LHCN-M2 (cell line): ENCODE results near the gene CCL13. TPM values are rescaled to one million over a fixed set of nuclear protein-coding genes. Genes with fewer than 3 reads are reported as not detected.

Experiments
- DNase-seq: peaks from one replicate; pipeline ENCODE4 v3.0.0-alpha.2; 2012; ENCODE audit warnings: low read depth
- total RNA-seq: library from RNA; depleted of rRNA; stranded (reverse); fragments of >200 nt; gene quantifications from 2 replicates; pipeline ENCODE4 v1.2.3, GENCODE V29; 2014

Gene CCL13
- total RNA-seq, 1 experiment from 2014 or later: not detected

DNA sequence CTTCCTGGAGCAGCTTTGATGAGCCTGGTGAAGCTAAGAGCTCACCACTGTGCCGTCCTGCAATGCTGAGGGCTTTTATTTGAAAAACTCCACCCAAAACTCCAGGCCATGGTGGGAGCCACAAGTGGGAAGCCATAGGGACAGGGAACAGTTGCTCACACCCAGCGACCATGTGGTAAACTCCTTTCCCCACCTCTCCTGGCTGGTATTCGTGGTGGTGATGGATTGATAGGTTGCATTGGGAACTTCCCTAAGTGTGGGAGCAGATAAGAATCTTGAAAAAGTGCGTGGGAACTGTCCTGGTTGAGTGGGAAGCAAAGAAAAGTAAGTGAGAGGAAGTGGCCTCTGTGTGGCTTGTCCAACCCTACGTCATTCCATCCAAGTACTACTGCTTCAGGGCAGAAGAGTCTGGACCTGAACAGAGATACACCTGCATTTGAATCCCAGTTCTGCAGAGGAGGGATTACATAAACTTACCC, 6.9 kb downstream of the CCL13 start, which contains the start of gene CCL1:
Gene CCL1 (minus strand): TSS at position 51 of the 479 bp plus-strand sequence. CDS start 72 bp downstream, outside the sequence.
- no peak for DNase-seq

DNA sequence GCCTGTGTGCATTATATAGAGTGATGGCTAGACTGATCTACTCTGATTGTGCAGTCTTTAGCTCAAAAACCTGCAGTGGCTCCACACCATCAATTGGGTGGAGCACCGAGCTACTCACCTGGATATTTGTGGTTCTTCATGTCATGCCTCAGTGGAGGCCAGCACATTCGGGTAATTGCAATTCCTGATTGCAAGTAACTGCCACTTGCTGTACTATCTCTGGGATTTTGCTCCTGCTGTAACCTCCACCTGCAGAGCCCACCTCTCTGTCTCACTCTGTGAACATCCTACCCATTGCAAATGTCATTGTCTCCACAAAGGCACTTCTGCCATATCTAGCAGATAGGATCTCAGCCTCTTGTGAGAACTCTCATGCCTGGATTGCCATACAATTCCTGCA, 8.5 kb downstream of the CCL13 start:
- DNase-seq: no peak

DNA sequence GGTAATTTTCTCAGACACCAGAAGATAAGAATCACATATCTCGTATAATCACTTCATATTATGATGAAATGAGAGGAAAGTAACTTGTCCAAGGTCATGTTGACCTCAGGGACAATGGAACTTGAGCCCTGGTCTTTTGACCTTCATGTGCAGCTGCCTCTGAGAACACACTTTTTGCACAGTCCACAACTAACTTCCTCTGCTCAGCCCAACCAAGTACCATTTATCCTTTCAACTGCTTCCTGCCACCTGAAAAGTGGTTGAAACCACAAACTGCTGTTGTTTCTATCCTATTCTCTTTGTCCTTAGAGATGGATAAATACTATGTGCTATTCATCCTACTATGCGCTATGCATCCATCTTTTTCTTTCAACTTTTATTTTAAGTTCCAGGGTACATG, 9.1 kb downstream of the CCL13 start:
- DNase-seq: no peak

DNA sequence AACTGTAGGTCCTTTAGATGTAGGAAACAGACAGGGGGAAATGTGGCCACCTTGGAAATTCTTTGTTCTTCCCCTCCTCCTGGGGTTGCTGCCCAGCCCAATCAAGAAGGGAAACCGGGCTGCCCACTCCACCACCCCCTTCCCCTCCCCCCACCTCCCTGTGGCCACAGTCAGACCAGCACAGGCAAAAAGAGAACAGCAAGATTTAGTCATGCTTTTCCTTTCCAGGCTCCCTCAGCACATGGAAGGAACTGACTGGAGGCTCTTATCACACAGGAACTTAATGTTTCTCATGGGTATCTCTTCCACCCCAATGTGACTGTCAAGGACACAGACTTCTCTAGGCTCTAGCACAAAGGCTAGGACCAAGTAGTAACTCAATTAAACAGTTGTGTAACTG, 9.7 kb downstream of the CCL13 start:
- DNase-seq: no peak

DNA sequence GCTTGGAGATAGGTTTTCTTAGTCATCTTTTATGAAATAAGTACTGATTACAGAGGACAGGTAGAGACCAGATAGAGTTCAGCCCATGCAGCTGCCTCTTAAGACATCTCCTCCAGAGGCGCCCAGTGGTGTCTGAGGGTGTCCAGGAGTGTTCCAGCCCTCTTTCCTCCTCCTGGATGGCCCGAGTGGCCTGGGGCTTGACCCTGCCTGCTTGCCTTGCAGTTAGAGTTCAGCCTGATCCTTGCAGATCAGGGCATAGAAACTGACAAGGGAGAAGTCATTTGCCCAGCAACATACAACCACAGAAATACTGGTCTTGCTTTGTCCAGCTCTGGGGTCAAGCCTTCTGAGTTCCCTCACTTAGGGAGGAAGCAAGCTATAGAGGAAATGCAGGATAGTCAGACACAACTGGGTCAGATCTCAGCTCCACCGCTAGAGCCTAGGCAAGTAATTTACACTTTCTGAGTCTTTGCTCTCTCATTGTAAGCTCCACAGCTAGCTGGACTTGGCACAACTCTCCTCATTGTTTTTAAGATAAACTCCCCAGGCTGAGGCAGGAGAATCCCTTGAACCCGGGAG, 10.3 kb downstream of the CCL13 start:
- DNase-seq: no peak

DNA sequence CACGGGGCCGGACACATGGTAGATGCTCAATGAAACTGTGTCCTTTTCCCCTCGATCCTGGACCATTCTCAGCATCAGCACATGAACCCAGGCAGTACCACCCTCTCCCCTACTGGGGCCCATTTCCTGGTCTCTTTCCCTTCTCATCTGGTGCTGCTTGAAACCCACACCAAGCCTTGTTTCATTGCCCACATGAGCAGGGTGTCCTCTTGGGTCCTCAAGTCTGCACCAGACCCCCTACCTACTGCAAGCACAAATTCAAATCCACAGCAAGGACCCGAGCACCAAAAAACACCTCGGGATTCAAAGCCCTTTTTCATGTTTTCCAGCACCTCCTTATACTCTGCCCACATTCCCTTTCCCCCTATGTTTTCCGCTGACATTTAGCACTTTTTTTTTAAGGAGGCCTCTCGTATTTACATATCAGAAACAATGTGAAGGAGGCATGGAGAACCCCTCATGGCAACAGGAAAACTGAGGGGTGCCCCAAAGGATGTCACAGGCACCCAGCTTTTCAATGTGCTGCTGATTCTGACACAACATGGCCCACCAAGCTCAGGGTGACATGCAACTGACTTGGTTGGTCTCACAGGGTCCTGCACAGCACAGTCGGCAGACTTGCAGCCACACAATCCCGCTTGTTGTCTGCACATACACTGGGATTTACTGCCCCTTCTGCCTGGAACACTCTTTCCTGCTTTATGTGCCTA, 11.4 kb downstream of the CCL13 start:
- DNase-seq: no peak

DNA sequence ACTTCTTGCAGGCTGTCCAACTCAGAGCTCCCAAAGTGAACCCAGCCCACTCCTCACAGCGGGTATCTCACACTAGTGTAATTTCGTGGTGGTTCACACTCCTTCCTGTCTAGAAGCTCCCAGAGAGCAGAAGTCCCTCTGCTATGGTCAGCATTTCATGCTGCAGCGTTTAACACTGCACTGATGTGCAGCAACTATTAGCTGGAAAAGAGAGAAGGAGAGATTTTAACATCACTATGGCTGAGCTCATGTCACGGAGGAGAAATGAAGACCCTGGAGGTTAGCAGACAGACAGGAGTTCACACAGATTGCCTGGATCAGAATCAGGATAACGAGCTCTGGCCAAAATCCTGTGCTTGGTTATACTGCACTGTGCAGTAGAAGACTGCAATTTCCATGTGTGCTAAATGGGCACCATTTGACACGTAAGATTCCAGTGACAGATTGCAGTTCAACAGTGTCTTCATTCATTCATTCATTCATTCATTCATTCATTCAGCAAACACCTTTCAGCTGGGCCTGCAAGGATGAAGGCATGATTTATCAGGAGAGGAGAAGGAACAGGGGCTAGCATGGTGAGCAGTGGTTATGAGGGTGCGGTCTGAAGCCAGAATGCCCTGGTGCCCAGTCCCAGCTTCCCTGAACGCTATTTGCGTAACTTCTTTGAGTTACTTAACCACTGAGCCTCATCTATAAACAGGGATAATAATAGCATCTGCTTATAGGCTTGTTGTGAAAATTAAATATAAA, 12.1 kb downstream of the CCL13 start:
- DNase-seq: no peak

DNA sequence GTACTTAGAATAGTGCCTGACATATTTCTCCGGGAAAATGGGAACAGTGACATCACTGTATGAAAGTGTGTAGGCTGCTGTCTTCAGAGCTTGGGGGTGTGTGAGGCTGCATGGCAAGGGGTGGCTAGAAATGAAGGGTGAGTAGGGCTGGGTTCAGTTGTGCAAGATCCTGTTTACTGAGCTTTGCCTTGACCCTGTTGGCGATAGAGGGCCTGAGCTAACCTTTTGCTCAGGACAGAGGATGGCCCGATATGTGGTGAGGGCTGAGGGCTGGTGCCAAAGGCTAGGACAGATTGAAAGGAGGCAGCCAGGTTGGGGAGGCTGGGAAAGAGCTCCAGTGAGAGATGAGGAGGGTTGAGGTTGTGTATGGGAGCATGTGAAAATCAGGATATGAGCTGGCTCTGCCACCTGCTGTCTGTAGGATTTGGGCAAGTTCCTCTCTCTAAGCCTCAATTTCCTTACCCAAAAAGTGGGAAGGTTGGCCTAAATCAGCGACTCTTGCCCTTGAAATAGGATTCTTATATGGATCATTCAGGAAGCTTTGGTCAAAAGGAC, 12.7 kb downstream of the CCL13 start:
- no peak for DNase-seq

DNA sequence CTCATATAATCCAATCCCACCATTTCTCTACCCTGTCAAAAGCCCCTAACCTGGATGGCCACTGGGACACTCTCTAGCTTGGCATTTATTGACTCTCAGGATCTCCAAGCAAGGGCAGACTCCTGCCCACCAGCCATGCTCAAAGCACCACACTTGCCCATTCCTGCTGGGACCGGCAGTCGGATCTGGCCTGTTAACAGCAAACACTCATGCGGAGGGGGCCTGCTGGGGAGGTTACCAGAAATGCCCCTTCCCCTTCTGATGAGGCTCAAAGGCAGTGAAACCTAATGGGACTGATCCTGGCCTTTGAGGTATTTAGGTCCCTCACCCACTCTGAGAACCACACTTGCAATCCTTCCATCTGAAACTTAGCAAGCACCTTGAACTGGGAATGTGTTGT, 13.3 kb downstream of the CCL13 start:
- DNase-seq: no peak

DNA sequence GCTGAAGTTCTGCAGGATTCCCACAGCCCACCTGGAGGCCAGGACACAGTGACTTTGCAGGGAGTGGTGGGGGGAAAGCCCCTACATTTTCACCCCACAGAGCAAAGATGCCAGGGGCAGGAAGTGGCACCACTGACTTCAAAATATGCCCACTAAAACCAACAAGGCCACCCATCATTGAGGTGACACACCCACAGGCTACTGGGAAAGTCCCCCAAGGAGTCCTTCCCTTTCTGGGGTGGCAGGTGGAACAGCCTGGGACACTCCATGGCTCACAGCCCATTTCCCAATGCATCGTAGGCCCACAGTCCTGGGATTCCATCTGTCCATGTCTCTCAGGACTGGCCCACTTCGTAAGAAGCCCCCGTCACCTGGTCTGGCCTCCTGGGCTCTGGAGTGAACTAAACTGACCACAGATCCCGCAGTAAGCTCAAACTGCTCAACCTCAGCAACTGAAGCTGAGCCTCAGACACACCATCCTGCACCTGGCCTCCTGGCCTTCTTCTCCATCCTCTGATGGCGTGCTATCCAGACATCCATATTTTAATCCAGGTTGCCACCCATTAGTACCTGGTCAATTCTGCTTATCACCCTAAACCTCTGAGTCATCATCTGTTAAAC, 14.2 kb downstream of the CCL13 start:
- DNase-seq: no peak

DNA sequence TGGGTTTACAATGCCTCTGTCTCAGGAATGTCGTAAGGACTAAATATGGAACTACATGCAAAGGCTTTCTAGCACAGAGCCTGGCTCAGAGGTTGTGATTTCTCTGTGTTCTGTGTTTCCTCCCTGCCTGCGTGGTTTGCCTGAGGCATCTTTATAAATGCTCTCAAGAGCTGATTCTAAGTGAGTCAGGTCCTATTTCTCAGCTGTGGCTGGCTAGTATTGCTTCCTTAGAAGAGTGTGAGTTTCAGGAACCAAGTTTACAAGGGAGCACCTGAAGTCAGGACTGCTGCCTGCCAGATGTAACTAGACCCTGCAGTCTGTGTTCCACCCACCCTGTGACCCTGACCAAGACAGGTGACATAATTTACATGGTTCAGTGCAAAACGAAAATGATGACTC, 14.7 kb downstream of the CCL13 start:
- DNase-seq: no peak

DNA sequence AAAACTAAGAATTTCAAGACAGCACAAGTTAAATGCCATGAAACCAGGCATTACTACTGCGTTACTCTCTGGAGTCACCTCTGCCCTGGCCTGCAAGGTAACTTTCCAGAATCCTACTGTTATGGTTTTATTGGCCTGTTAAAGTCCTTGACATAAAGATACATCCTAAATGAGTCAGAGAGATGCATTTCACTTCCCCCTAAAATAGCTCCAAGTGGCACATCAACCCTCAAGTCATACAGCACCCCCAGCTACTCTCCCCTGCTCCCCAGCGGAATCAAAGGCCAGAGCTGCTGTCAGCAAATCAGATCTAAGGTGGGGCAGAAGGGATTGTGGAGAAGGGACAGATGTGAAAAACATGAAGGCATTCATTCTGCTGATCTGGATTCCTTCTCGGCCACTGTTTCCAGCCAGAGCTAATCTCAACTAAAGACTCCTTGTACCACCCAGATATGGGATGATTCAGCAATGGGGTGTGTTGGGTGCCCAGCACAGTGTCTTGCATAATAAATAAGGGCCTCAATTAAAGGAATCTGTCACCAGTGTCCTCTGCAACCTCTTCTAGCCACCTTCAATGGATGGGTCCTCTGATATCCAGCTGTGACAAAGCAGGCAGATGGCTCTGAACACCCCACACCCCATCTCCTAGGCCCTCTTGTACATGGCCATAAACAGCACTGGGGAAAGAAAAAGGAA, 15.3 kb downstream of the CCL13 start:
- no peak for DNase-seq

DNA sequence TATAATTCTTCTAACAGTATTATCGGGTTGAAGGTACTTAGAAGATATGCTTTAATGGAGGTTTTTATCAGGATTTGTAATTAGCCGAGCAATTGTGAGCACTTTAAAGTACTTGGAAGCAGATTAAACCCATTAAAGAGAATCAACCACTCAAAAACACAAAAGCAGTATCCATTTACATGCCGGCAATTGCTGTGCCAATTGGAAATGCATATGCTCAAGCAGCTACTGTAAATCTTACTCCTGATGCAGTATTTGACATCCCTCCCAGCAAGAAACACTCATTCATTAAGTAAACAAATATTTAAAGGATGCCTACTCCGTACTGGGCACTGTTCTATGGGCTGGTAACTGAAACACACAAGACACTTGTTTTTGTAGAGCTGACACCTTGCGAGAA, 18.2 kb downstream of the CCL13 start:
- no peak for DNase-seq

DNA sequence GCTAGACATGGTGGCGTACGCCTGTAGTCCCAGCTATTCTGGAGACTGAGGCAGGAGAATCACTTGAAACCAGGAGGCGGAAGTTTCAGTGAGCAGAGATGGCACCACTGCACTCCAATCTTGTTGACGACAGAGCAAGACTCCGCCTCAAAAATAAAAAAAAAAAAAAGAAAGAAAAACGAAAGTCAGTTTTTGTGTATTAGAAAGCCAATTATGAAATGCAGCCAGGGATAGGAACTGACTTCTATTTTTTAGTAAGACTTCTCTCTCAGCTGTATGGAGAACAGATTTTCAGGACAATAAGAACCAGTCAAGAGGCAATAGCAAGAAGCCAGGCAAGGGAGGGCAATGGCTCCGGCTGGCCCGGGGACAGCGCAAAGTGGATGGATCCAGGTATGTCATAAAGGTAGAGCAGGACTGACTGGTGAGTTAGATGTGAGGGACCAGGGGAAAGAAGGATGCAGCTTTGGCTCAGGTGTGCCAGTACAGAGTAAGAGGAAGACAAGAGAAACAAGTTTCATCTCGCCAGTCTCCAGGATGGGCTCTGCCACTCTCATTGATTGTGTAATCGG, 19.2 kb downstream of the CCL13 start:
- no peak for DNase-seq

DNA sequence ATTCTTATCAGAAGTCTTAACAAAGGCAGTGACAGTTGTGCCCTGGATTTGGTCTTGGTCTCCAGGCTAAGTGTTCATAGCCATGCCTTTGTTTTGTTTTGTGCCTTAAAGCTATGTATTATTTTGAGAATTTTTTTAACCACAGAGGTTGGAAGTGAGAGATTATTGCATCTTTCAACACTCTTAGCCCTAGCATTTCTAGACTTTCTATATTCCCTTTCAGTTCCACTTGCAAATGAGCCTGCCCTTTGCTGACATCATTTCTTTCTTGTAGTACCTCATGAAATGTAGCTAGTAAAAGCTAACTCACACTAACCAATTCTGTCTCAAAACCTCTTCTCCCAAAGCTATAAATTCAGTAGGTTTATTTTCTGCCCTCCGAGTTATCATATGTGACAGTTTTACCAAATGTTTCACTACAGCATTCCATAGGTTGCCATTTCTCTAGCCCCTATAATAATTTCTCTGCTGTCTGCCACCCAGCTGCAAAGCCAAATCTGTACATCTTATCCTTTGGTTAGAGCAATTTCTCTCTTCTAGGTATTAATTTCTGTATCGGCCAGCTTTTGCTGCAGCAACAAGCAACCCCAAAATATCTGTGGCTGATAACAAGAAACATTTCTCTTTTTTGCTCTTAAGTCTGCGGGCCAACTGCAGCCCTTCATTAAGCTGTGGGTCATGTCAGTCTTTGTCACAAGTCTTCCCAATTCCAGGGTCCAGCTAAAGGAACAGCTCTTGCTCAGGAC, 21.0 kb downstream of the CCL13 start:
- DNase-seq: no peak

DNA sequence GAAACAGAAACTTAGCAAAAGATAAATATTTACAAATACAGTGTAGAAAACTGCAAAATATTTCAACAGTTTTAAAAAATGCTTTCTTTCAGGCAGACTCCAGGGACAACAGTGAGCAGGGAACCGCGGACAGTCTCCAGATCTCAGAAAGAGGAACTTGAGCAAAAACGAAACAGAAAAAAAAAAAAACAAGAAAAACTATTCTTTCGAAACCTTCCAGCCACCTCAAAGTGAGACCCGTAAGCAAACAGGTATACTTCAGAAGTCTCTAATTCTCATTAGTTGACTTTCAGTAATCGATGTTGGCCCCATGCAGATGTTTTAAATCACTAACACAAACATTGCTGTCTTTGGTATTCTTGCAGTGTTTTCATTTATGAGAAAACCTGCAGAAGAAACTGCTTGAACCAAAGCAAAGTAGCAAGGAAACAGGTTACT, 22.4 kb downstream of the CCL13 start:
- DNase-seq: no peak

DNA sequence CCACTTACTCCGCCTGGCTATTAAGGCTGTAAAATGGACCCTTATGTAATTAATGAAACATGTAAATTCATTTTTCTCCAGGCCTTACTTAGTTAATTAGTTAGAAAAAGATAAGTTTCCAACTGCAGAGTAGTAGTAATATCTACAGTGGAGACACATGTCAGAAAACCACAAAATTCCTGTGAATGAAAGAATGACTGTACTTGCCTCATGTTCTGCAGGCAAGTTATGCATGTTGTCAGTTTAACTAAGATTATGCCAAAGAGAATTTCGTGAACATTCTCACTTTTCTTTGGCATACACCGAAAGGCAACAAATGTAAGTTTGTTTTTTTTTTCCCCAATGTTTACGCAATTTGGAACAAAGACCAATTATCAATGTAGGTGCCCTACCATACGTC, 23.6 kb downstream of the CCL13 start:
- peak; percentile 10 for DNase-seq

DNA sequence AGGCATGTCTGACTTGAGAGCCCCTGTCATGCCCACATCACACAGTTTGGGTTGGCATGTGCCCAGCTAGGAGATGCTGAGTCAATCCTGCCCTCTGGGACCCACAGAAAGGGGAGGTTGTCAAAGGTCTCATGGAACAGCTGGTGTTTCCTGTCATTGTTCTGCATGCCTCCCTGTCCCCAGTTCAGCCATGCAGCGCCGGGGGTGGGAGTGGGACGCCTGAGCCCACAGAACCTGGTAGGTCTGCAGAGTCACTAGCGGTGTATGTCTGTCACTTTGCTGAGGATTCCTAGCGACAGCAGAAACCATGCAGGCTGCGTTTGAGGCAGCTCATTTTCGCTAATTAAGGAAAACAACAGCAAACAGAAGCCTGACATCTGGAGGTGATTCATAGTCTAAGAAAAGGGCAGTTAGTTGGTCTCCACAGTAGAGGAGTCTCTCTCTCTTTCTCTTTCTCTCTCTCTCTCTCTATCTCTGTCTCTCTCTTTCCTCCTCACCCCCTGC, 26.4 kb downstream of the CCL13 start:
- peak; percentile 68 for DNase-seq

DNA sequence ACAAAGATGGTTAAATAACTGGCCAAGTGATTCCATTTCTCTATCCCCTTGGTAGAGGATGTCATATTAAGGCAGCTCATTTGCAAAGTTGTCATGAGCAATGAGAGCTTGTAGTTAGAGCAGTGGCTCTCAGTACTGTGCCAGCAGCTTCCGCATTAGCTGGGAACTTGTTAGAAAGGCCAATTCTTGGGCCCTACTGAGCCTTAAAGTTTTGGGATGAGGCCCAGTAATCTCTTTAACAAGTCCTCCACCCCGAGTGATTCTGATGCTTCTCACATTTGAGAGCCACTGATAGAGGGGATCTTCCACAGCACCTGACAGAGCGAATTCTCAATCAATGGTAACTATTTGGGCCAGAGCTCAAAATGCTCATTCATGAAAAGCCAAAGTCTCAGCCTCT, 26.9 kb downstream of the CCL13 start:
- DNase-seq: no peak

DNA sequence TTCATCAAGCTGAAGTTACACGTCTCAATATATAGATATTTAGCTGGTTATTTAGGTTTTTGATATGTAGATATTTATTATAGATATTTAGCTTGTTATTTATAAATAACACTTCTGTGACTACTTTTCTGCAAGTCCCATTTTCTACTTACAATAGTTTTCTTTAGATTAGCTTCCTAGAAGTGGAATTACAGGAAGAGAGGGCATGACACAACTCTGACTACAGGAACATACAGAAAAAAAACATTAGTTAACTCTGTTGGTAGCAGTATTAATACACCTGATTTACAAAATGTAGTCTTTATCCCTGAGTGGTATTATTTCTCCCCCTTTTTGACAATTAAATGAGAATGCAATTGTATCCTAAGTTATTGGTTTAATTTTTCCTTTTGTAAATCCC, 28.0 kb downstream of the CCL13 start:
- no peak for DNase-seq
